AG04449 (cell line): ENCODE measurements around the gene CCDC33.

Experiments used
- CTCF ChIA-PET: fragments of 350-600 bp; formaldehyde crosslinking; extraction: SDS; loops from one replicate; lab custom pipeline; 2021; ENCODE audit warnings: antibody characterized with exemption; lab: Yijun Ruan, JAX
- POLR2A ChIA-PET: fragments of 400-600, 350-600 bp; formaldehyde crosslinking; extraction: SDS; loops from one replicate; lab custom pipeline; 2020; ENCODE audit warnings: antibody characterized with exemption, inconsistent platforms; lab: Yijun Ruan, JAX
- DNase-seq: peaks from one replicate; pipeline ENCODE4 v3.0.0-alpha.2; 2010; ENCODE audit warnings: low read depth, low spot score
- H3K4me3 ChIP-seq: 2 replicates; pipeline ENCODE4 v1.5.1; 2011; ENCODE audit warnings: low read depth, mild to moderate bottlenecking, control low read depth, low read length
- CTCF ChIP-seq: IDR thresholded peaks from one replicate; pipeline ENCODE4 v1.5.1; 2011; ENCODE audit warnings: mild to moderate bottlenecking, moderate library complexity, low read length, control low read depth, inconsistent platforms; ENCODE audit not compliant: insufficient read depth; ENCODE audit errors: missing control alignments

CCDC33 gene

GRCh38 chr15:74332611-74333010 lies 96.5 kb downstream of the CCDC33 start:
- no peak overlapping the region for H3K4me3 ChIP-seq
- DNase-seq, result no peak
- CTCF ChIA-PET, result interaction anchor here (1.3 to 4.9 kb wide), 2 partner anchors 11 to 21 kb away, joined by 3 to 67 read pairs; no protein-coding TSS in a partner anchor
- POLR2A ChIA-PET, result interaction anchor here (0.6 kb wide), 1 partner anchor 13 kb away, joined by 3 read pairs; no protein-coding TSS in a partner anchor
- TF ChIP-seq CTCF, result no peak

GRCh38 chr15:74333093-74333492 lies 97.0 kb downstream of the CCDC33 start:
- POLR2A ChIA-PET, result no interaction called here
- no peak overlapping the region for H3K4me3 ChIP-seq
- CTCF ChIA-PET, result interaction anchor here (4.9 kb wide), 1 partner anchor 12 kb away, joined by 67 read pairs; no protein-coding TSS in a partner anchor
- no peak for DNase-seq
- no peak for TF ChIP-seq CTCF

GRCh38 chr15:74333662-74334061 lies 97.5 kb downstream of the CCDC33 start:
- DNase-seq, result no peak
- POLR2A ChIA-PET, result no interaction called here
- no peak for TF ChIP-seq CTCF
- no peak overlapping the region for H3K4me3 ChIP-seq
- CTCF ChIA-PET, result interaction anchor here (2.0 kb wide), 1 partner anchor 11 kb away, joined by 10 read pairs; no protein-coding TSS in a partner anchor

- no peak for TF ChIP-seq CTCF
- no peak overlapping the region for H3K4me3 ChIP-seq
- ChIA-PET CTCF (interaction anchor here (1.8 to 2.8 kb wide), 3 partner anchors 8 to 14 kb away, joined by 7 to 14 read pairs (median 10); no protein-coding TSS in a partner anchor), POLR2A (no interaction called here)
- DNase-seq, result no peak
Observed at GRCh38 chr15:74334127-74334526, 98.0 kb downstream of the CCDC33 start.

GRCh38 chr15:74335396-74335795 lies 99.3 kb downstream of the CCDC33 start:
- no peak for TF ChIP-seq CTCF
- ChIA-PET POLR2A (no interaction called here), CTCF (interaction anchor here (0.6 to 2.8 kb wide), 4 partner anchors 9 to 818 kb away, joined by 3 to 14 read pairs (median 8); no protein-coding TSS in a partner anchor)
- DNase-seq, result no peak
- H3K4me3 ChIP-seq, result no peak overlapping the region

- no peak for DNase-seq
- TF ChIP-seq CTCF, result no peak
- CTCF ChIA-PET, result interaction anchor here (0.6 to 2.8 kb wide), 7 partner anchors 10 to 817 kb away, joined by 3 to 14 read pairs (median 4); no protein-coding TSS in a partner anchor
- POLR2A ChIA-PET, result no interaction called here
- H3K4me3 ChIP-seq, result no peak overlapping the region
Observed at GRCh38 chr15:74336061-74337005, 100.2 kb downstream of the CCDC33 start.
